HUES48 (cell line): ENCODE data around the gene GSTM1.
"Not testable (repeated sequence)": the region's sequence is repeated elsewhere in the genome, so short reads cannot be mapped to it uniquely, and the experiment has no call there.

Experiments
- H3K27ac ChIP-seq: one replicate; pipeline ENCODE4 v1.7.0; 2013; ENCODE audit warnings: low read depth, low read length, inconsistent platforms
- H3K27me3 ChIP-seq: 2 replicates; pipeline ENCODE4 v1.6.1; 2013; ENCODE audit warnings: mild to moderate bottlenecking, low read length; ENCODE audit not compliant: control insufficient read depth, insufficient read depth
- H3K36me3 ChIP-seq: 2 replicates; pipeline ENCODE4 v1.6.1; 2013; ENCODE audit warnings: low read length; ENCODE audit not compliant: control insufficient read depth, insufficient read depth
- H3K4me1 ChIP-seq: 2 replicates; pipeline ENCODE4 v1.6.1; 2013; ENCODE audit warnings: mild to moderate bottlenecking, low read length; ENCODE audit not compliant: control insufficient read depth, insufficient read depth
- H3K4me3 ChIP-seq: 2 replicates; pipeline ENCODE4 v1.5.1; 2013; ENCODE audit warnings: mild to moderate bottlenecking, low read depth, low read length
- H3K9ac ChIP-seq: 2 replicates; pipeline ENCODE4 v1.6.1; 2013; ENCODE audit warnings: mild to moderate bottlenecking, low read depth, low read length, moderate library complexity
- H3K9me3 ChIP-seq: 2 replicates; pipeline ENCODE4 v1.6.1; 2013; ENCODE audit warnings: low read length; ENCODE audit not compliant: control insufficient read depth, insufficient read depth

Gene GSTM1

DNA sequence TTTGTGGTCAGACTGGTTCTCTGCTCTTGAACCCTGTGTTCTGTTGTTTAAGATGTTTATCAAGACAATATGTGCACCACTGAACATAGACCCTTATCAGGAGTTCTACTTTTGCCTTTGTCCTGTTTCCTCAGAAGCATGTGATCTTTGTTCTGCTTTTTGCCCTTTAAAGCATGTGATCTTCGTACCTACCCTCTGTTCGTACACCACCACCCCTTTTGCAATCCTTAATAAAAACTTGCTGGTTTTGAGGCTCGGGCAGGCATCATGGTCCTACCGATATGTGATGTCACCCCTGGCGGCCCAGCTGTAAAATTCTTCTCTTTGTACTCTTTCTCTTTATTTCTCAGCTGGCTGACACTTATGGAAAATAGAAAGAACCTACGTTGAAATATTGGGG, 2.8 kb upstream of the GSTM1 start:
- H3K9ac ChIP-seq, H3K36me3 ChIP-seq, H3K27ac ChIP-seq, H3K4me3 ChIP-seq, H3K27me3 ChIP-seq, H3K9me3 ChIP-seq, H3K4me1 ChIP-seq: not testable (repeated sequence)

- not testable (repeated sequence) for H3K27ac ChIP-seq, H3K36me3 ChIP-seq, H3K4me3 ChIP-seq, H3K4me1 ChIP-seq, H3K27me3 ChIP-seq, H3K9me3 ChIP-seq, H3K9ac ChIP-seq
These were observed 2.2 kb upstream of the GSTM1 start for GRCh38 chr1:109685399-109685798.

GRCh38 chr1:109685890-109686289, 1.7 kb upstream of the GSTM1 start:
- H3K4me3 ChIP-seq, H3K27me3 ChIP-seq, H3K9ac ChIP-seq, H3K36me3 ChIP-seq, H3K4me1 ChIP-seq, H3K9me3 ChIP-seq, H3K27ac ChIP-seq: not testable (repeated sequence)

GRCh38 chr1:109687109-109687508, 508 bp upstream of the GSTM1 start:
- H3K27ac ChIP-seq, H3K9me3 ChIP-seq, H3K27me3 ChIP-seq, H3K9ac ChIP-seq, H3K36me3 ChIP-seq, H3K4me1 ChIP-seq: not testable (repeated sequence)
- H3K4me3 ChIP-seq = peak overlapping the region; percentile 58

GRCh38 chr1:109689844-109690405, 2.3 kb downstream of the GSTM1 start:
- Histone ChIP-seq H3K9ac (no peak overlapping the region), H3K4me1 (no peaks in the 10 kb centered on the region), H3K9me3 (no peaks in the 10 kb centered on the region), H3K27ac (no peak overlapping the region), H3K27me3 (no peaks in the 10 kb centered on the region), H3K36me3 (no peaks in the 10 kb centered on the region), H3K4me3 (no peak overlapping the region)

DNA sequence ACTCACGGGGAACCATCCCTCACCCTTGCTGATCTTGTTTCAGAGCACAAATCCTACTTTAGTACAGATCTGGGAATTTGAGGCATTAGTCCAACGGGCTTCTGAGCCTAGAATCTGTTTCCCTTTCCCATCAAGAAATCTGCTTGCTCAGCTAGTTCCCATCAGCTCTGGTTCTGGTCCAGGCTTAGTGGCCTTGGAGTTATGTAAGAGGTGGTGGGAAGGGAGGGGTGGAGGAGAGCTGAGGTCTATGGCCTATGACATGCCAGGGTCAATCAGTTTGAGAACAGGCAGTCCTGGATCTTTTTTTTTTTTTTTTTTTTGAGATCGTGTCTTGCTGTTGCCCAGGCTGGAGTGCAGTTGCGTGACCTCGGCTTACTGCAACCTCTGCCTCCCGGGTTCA, 4.1 kb downstream of the GSTM1 start:
- Histone ChIP-seq H3K27me3 (no peaks in the 10 kb centered on the region), H3K9me3 (no peaks in the 10 kb centered on the region), H3K36me3 (no peaks in the 10 kb centered on the region), H3K4me1 (no peaks in the 10 kb centered on the region), H3K4me3 (no peak overlapping the region), H3K9ac (no peak overlapping the region), H3K27ac (no peak overlapping the region)

DNA sequence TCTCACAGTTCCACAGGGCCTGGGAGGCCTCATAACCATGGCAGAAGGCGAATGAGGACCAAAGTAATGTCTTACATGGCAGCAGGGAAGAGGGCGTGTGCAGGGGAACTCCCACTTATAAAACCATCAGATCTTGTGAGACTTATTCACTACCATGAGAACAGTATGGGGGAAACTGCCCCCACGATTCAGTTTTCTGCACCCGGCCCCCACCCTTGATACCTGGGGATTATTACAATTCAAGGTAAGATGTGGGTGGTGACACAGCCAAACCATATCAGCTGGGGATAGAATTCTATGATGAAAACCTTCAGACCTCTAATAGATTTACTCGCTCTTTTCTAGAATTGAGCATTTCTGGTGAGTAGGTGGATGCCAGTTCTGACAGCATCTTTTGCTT, 6.8 kb downstream of the GSTM1 start:
- not testable (repeated sequence) for H3K9me3 ChIP-seq, H3K4me1 ChIP-seq, H3K9ac ChIP-seq, H3K4me3 ChIP-seq, H3K27ac ChIP-seq, H3K27me3 ChIP-seq, H3K36me3 ChIP-seq

DNA sequence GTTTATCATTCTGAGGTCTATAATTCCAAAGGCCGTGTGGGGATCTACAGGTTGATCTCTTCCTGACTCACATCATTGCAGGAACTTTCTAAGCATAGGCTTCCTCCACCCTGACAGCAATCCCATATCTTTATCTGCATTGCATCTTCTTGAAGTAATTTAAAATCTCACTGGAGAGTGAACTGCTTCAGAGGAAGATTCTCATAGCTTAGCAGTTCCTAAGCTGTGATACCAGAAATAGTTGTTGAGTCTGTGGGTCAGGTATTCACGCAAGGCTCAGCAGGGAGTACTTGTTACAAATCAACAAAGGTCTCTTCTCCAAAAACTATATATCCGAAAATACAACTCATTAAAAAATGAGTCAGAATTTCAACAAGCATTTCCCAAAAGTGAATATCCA, 7.5 kb downstream of the GSTM1 start:
- H3K9me3 ChIP-seq, H3K27ac ChIP-seq, H3K9ac ChIP-seq, H3K27me3 ChIP-seq, H3K4me1 ChIP-seq, H3K4me3 ChIP-seq, H3K36me3 ChIP-seq: not testable (repeated sequence)

GRCh38 chr1:109697066-109697465, 9.4 kb downstream of the GSTM1 start:
- H3K4me1 ChIP-seq = no peaks in the 10 kb centered on the region
- H3K9me3 ChIP-seq = no peaks in the 10 kb centered on the region
- H3K36me3 ChIP-seq = no peaks in the 10 kb centered on the region
- H3K27ac ChIP-seq = no peak overlapping the region
- no peaks in the 10 kb centered on the region for H3K27me3 ChIP-seq
- H3K9ac ChIP-seq = no peak overlapping the region
- no peak overlapping the region for H3K4me3 ChIP-seq

- H3K36me3 ChIP-seq, H3K4me3 ChIP-seq, H3K27me3 ChIP-seq, H3K9ac ChIP-seq, H3K4me1 ChIP-seq, H3K9me3 ChIP-seq, H3K27ac ChIP-seq: not testable (repeated sequence)
These were observed 10.2 kb downstream of the GSTM1 start for GRCh38 chr1:109697861-109698260.

- H3K27me3 ChIP-seq, H3K4me3 ChIP-seq, H3K36me3 ChIP-seq, H3K27ac ChIP-seq, H3K9ac ChIP-seq, H3K4me1 ChIP-seq, H3K9me3 ChIP-seq: not testable (repeated sequence)
These were observed 15.3 kb downstream of the GSTM1 start for GRCh38 chr1:109702940-109703339.

- no peak overlapping the region for H3K27ac ChIP-seq
- no peak overlapping the region for H3K4me3 ChIP-seq
- no peaks in the 10 kb centered on the region for H3K36me3 ChIP-seq
- H3K9ac ChIP-seq = no peak overlapping the region
- H3K4me1 ChIP-seq = no peaks in the 10 kb centered on the region
- peaks cover 3% of the 10 kb centered on the region; the same call in 1 of the 2 replicates for H3K9me3 ChIP-seq
- H3K27me3 ChIP-seq = no peaks in the 10 kb centered on the region
These were observed 16.6 kb downstream of the GSTM1 start for GRCh38 chr1:109704173-109704572.
